G401.6 (cell line): Measurements from ENCODE around the gene SLC7A5.
"Not testable (repeated sequence)": the region's sequence is repeated elsewhere in the genome, so short reads cannot be mapped to it uniquely, and the experiment has no call there.

Source experiments
- FAIRE-seq: peaks from 2 replicates; lab custom pipeline; 2012; peaks lifted over from hg19 to GRCh38; lab: Jason Lieb, UNC

Gene SLC7A5

DNA sequence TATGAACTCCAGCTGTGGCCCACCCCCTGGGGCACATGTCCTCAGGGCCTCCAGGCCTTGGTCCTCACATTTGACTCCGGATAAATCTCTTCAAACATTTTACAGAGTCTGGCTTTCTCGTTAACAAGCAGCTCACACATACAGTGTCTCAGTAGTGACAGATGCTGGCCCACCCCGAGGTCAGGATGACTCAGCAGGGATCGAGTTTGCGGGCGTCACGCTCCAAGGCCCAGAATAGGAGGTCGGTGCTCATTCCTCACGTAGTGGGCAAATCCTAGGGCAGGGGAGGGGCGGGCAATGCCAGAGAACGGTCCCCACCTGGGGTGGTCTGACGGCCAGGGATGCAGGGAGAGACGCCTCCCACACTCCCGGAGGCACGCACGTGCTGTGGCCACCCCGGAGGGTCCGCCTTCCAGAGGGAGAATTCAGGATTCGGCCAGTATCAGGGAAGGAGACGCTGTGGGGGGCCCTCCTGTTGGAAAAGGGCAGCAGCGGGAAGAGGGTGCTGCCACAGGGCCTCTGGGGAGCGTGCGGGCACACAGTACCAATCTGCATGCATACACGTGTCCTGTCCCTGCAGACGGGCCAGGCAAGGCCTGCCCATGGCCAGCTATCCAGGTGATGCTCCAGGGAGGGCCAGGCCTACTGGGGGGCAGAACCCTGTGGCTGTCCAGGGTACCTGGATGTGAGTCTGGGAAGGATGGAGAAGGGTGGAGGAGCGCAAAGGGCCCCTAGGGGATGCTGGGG, 8.6 kb downstream of the SLC7A5 start:
- no peak for FAIRE-seq

DNA sequence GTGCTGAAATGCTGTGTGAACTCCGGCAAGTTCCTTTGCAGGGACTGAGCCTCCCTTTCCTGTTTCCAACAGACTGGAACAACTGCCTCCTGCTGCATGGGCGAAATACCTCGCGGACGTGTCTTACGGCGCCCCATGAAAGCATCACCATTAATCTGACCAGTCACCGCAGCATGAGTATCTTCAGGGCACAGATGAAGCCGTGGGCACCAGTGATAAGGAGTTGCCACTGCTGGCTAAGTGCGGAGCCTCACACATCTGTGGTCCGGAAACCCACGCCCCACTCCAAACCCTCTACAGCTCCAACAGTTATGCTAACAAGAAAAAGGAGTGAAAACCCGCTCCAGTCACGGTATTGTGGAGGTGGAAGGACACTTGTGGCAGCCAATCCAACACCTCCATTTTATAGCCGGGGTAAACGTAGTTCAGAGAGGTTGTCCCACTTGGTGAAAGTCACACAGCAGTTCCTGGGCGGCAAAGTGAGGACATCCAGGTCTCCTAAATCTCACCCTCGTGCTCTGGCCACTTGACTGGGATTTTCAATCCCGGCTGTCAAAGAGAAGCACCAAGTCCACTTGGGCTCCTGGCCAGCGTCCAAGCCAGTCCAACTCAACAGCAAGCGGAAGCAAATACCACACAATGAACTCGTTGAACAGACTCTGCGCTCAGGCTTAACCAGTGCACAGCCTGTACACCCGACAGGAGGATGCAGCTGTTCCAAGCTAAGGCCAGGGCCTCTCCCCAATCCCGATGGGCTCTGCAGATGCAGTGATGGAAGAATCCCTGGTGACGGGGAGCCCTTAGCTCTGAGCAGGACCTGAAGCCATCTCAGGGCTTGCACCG, 10.9 kb downstream of the SLC7A5 start:
- not testable (repeated sequence) for FAIRE-seq

DNA sequence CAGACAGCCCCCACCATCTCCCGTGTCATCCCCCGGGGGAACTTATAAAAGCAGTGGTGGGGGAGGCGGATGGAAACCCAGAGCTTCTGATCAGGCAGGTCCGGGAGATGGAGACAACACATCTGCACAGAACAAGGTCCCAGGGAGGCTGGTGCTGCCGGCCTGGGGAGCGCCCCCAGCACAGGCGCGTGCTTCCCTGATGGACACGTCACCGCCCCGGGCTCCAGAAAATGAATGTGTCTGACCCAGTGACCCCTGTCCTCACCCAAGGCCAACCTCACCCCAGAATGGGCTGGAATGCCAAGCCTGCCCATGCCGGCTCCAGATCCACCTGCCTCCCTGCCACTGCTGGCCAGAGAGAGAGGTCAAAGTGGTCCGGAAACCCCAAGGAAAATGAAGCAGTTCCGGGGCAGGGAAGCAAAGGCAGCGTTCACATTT, 12.5 kb downstream of the SLC7A5 start:
- no peak for FAIRE-seq

DNA sequence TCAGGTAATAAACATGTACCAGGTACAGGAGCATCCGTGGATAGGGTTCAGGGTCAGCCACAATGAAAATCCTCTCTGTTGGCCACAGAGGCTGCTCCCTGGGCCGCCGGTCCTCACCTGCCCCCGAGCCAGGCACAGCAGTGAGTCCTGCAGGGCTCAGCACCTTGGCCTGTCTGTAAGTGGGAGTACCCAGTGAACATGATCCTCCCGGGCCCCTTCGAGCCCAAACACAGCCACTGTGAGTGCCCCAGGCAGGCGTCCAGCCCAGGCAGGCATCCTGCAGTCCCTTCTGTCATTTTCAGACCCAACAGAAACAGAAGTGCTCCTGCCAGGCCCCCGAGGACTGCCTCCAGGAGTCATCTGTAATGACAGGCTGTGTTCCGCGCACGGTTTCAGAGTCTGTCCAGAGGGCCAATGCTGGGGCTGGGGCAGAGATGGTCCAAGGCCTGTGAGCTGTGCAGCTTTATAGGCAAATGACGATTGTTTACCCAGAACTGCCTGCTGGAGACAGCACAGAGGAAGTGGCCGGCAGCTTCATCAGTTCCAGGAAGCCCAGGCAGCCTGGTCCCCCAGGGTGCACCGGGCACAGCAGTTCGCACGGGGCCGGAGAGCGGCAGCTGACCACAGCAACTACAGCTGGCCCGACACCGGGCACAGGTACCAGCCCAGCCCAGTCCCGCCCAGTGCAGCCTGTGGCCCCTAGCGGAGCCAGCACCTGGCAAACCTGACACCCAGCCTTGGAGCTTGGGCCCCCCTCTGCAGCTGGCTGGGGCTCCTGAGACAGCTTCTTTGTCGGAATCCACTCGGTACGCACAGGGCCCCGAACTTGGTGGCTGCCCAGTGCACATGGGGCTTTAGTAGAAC, 13.2 kb downstream of the SLC7A5 start:
- FAIRE-seq = no peak

DNA sequence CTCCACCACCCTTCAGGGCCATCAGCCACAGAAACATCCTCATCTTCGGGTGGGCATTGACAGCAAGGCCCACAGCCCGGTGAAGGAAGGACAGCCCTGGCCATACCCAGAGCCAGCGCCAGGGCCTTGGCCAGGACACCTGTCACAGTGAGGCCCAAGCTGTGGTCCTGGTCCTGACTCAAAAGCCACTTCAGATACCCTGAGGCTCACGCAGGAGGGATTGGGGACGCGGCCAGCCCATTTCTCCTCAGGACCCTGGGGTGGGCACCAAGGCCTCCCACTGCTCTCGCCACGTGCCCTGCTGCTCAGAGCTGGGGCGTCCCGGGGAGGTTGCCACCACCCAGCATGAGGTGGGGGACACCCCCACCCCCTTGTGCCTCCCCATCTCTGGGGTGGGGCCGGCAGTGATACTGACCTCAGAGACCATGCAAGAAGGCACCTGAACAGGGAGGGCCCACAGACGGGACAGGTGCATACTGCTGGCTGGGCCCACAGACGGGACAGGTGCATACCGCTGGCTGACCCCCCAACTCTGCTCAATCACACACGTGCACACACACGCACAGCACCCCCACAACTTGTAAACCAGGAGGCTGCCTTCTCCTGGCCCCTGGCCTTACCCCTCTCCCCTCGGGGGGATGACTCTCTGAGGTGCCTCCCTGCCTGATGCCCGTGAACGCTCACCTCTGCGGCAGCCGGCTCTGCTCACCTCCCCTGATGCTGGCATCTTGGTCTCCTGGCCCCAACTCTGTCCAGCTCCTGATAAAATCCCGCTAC, 14.2 kb downstream of the SLC7A5 start:
- FAIRE-seq = no peak

DNA sequence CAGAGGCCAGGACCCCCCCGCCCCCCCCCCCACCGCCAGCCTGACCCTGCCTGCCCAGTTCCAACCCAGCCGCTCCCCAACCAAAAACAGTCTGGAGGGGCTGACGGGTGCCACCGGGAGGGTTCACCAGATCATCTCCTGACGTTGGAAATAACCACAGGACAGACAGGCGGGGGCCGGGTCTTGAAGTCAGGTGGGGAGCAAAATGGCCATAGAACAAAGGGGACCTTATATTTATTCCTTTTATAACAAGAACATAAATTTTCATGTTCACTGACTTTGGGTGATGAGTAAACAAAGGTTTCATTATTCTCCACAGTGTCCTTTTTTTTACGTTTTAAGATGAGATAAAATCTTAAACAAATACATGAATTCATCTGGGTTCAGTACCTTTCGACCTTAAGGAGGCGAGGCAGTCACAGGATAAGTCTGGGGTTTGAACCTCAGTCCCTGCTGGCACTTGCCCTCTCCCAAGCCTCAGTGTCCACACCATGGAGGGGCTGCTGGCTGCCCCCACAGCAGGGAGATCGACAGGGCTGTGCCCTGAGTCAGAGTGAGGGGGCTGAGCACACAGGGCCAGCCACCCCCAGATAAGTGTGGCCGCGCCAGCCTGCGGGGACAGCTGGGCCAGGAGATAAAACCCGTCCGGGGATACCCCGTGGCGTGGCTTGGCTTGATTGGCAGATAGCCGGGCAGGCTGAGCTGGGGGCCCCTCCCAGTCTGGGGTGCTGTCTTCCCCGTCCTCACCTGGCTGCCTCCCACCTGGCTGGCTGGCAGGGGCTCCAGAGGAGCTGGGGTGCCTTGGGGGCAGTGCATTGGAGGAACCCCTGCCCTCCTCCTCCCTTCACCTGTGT, 15.0 kb downstream of the SLC7A5 start:
- no peak for FAIRE-seq

DNA sequence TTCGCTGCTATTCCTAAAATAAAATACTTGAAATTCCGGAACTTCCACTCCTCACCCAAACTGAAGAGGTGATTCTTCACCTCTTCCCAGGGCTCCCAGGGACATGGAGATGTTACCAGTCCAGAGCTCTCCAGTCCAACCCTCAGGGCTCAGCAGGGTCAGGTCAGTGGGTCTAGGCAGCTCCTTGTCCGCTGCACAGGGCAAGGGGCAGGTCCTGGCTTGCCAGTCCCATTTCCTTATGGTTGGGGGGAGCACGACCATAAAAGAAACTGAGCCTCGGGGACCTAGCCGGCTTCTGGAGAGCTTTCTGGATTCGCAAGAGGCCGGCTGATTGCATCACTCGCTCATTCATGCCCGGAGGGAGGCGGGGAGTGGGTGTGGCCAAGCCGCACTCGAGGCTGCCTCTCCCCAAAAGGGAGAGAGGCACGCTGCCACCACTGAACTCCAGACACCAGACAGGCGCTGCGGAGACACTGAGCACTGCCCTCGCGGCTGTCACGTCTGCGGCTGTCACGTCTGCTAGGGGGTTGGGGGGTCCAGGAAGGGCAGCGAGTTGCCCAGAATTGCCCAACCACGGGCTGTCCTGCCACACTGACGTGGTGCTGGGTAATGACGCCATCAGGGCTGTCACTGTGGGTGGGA, 15.8 kb downstream of the SLC7A5 start:
- FAIRE-seq = no peak

DNA sequence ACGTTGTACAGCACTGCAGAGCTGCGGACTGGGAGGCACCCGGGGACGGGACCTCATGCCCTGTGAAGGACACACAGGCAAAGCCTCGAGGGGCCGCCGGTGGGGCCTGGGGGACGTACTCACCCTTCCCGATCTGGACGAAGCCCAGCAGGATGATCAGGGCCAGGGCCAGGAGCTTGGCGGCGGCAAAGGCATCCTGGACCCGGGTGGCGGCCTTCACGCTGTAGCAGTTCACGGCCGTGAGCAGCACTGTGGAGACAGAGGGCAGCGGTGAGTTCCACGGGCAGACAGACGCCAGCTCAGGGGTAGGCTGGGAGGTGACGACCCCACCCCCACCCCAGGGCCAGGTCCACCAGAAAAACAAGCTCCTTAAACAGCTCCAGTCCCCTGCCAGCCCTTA, 17.7 kb downstream of the SLC7A5 start:
- FAIRE-seq = no peak

DNA sequence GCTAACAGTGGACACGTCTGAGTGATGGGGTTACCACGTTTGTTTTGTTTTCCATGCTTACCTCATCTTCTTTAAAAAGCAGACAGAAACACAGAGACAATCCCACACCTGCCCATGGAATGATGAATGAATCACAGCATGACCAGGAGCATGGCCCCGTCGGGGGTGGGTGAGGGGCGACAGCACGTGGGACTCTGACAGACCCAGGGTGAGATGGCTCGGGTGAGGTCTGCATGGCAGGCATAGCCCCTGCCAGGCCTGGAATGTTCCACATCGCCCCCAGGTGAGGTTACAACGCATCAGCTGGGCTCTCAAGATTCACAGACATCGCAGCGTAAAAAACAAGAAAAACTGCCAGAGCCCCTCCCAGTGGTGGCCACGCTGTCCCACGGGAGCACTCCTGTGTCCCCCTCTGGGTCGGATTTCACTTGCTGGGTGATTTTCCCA, 18.1 kb downstream of the SLC7A5 start:
- no peak for FAIRE-seq

DNA sequence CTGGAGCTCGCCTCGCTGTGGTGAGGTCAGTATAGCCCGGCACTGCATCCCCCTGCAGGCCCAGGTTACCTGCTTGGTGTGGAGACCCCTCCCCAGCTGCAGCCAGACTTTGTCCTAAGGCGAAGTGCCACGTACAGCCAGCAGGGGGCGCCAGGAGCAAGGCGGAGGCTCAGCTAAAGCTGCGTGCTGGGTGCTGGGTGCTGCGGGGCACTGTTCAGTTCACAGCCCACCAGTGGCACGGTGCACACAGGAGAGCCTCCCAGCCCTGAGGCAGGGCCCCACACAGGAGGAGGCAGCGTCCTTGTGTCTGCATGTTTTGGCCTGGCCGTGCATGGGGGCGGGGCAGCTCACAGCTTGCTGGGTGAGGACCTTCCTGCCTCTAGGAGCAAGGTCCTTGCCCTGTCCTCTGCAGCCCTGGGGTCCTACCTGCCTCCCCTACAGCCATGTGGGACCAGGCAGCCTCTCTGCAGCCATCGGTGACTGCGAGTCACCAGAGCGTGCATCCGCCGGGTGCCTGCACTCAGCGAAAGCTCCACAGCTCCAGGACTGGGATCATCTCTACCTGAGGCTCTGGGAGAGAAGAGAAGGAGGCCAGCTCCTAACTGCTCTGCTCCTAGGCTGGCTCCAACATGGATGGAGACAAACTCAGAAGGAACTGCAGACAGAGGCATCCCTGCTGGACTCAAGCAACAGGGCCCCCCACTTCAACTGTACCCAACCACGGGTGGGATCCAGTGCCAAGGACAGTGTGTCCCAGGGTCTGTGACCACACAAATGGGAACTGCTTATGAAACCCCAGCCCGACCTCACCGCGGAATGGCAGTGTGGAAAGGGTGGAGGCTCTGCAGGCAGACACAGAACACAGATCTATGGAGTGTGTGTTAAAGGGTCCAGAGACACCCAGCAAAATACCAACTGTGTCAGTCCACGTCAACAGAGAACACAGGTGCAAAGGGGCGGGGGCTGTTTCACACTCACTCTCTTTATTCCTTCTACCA, 19.0 kb downstream of the SLC7A5 start:
- no peak for FAIRE-seq

DNA sequence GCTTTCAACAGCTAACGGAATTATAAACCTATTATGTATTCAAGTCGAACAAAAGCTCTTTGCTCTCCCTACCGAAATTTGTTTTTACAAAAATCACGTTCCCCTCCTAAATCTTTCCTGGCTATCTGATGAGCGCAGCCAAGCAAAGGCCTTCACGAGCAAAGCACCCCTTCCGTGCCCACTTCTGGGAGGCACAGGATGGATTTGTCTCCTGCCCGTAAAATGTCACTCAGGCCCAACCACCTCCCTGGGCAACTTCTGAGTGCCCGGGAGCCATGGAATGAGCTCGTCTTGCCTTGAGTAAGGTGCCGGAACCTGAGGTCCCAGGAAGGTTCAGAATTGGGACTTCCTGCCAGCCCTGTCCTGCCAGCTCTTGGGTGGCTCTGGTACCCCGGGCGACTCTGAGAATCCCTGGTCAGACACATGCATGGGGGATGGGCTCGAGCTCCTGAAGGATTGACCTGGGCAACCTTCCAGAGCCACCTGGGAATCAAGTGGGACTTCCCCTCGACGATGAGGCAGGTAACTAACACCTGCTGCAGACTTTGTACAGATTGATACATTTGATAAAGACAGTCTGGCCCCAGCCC, 19.8 kb downstream of the SLC7A5 start:
- FAIRE-seq = no peak

DNA sequence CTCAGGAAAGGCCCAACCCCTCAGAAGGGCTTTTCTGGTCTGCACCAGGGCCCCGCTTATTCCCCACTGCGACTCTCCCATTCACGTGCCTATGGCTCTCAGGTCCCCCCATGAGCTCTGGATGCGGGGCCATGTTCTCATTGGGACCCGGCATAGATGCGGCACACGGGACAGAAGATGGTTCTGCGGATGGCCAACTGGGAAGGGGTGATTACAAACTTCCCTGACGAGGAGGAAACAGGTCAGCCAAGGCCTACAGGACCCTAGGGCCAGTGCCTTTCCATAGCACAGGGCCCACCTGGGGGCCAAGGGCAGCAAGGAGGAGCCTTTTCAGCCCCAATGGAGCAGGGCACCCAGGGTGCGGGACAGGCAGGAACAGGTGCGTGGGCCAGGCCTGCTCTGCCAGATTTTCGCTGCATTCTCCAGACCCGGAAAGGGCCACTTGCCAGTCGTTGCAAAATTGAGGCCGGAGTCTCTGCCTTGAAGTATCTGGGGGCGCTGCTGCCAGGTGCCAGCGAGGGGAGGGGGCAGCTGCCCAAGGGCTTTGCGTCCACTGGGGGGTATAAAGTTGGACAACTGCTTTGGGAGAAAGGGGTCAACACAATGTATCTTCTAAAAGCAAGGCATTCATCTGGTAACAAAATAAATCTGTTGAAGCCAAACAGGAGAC, 20.5 kb downstream of the SLC7A5 start:
- no peak for FAIRE-seq

DNA sequence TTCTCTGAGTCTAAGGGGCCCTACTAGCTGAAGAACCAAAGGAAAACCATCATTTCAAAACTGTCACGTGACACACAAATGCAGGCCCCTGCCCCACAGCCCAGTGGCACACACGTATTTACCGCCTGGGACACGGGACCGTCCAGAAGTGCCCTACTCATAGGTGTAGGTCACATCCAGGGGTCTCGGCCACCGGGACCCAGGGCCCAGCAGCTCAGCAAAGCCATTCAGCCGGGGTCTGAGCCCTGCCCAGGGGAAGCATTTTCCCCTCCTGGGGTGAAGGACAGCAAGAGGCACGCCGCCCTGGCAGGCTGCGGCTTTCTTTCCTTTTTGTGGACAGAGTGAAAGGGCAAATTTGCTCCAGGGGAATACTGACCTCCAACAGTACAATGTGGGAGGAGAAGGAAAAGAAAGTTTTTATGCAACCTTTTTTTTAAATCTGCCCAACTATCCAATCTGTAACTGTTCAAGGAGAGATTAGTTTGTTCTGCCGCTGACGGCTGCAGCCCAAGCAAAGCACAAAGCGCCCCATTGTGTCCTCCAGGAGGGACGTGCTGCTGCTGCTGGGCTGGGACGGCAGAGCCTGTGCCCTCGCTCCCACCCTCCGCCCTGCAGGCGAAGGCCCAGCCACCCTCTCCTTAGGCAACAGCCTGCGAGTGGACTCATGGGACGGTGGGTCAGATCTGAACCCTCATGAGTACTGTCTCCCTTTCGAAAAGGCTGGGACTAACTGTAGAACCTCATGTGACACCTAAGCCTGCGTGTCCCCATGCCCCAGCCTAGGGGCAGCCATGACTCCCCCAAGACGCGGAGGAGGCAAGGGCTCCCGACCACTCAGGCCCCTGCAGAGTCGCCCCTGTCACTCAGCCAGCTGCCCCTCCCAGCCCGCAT, 21.3 kb downstream of the SLC7A5 start:
- FAIRE-seq = no peak

DNA sequence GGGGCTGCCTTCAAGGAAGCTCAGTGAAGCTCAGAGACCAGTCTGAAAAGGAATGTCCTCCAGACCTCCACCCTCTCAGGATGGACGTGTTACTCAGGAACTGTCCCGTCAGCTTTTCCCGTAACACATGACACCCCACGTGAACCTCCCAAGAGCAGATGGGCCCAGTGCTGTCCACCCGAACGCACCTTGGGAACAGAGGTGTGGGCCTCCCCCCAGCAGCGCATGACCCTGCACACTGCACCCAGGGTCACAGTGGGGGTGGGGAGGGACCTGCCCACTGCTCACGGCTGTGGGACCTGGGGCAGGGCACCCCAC, 21.9 kb downstream of the SLC7A5 start:
- FAIRE-seq = no peak

DNA sequence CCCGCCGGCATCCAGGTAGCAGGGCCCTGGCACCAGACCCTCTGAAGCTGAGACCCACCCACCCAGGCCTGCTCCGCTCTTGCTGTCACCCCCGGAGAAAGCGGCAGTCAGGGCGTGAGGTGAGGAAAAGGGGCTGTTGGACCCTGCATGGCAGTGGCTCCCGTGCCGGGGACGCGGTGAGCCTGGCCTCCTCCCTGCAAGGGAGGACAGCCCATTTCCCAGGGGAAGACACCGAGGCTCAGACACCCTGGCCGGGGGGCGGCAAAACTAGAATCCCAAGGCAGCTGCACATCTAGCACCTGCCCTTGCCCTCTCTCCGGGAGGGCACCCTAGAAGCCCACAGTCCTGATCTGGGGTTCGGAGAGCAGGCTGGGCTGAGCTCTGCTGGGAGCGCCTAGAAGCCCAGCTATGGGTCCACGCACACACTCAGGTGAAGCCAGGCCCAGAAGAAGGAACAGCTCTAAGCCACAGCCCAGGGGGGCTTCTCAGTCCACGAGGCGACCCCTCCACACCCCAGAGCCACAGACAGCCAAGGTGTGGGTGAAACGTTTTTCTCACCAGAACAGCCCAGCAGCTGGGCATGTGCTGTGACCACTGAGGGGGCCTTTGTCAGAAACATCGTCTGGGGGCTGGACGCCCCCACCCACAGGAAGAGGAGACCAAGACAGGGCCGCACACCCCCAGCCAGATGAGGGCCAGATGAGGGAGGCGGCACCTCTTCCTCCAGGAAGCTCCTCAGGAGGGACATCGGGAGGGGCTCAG, 22.4 kb downstream of the SLC7A5 start:
- FAIRE-seq = no peak
